HG02623 (cell line): ENCODE data around the gene COG5.
"Not testable (repeated sequence)": the region's sequence is repeated elsewhere in the genome, so short reads cannot be mapped to it uniquely, and the experiment has no call there.

Source experiments
- ATAC-seq: cut with Tn5 transposase; IDR thresholded peaks from one replicate; pipeline ENCODE4 v1.9.1; 2021; ENCODE audit warnings: moderate library complexity; ENCODE audit not compliant: unreplicated experiment

The COG5 gene

GRCh38 chr7:107580716-107581383 is 17.1 kb upstream of the COG5 start:
- no peak for ATAC-seq

GRCh38 chr7:107579885-107580715 is 16.4 kb upstream of the COG5 start, which contains the start of gene BCAP29:
TSS of gene BCAP29 (plus strand) at chr7:107580246. CDS start at chr7:107580773, 527 bp downstream.
- peak; percentile 93 for ATAC-seq

- ATAC-seq = no peak
Observed at GRCh38 chr7:107579554-107579884, 15.8 kb upstream of the COG5 start.

GRCh38 chr7:107573537-107573936 is 9.8 kb upstream of the COG5 start:
- no peak for ATAC-seq

GRCh38 chr7:107570298-107570697 is 6.6 kb upstream of the COG5 start:
- no peak for ATAC-seq

- ATAC-seq = no peak
Observed at GRCh38 chr7:107564553-107565298, 1.0 kb upstream of the COG5 start.

GRCh38 chr7:107563081-107563774 is 492 bp downstream of the COG5 start:
- ATAC-seq = peak; percentile 45

GRCh38 chr7:107560898-107561516 is 2.7 kb downstream of the COG5 start:
- ATAC-seq = no peak

GRCh38 chr7:107559864-107560263 is 3.9 kb downstream of the COG5 start:
- ATAC-seq = no peak

- no peak for ATAC-seq
Observed at GRCh38 chr7:107555893-107556292, 7.8 kb downstream of the COG5 start.

- ATAC-seq = no peak
Observed at GRCh38 chr7:107551936-107552335, 11.8 kb downstream of the COG5 start.

- no peak for ATAC-seq
Observed at GRCh38 chr7:107544848-107545591, 18.7 kb downstream of the COG5 start.

GRCh38 chr7:107543338-107543993 is 20.3 kb downstream of the COG5 start:
- no peak for ATAC-seq

GRCh38 chr7:107538001-107538400 is 25.7 kb downstream of the COG5 start:
- ATAC-seq = no peak

- ATAC-seq = not testable (repeated sequence)
Observed at GRCh38 chr7:107537228-107537627, 26.5 kb downstream of the COG5 start.

GRCh38 chr7:107534139-107534538 is 29.6 kb downstream of the COG5 start:
- ATAC-seq = no peak

- ATAC-seq = no peak
Observed at GRCh38 chr7:107530751-107531150, 33.0 kb downstream of the COG5 start.

GRCh38 chr7:107528461-107528860 is 35.3 kb downstream of the COG5 start:
- ATAC-seq = no peak

- ATAC-seq = no peak
Observed at GRCh38 chr7:107527196-107527595, 36.5 kb downstream of the COG5 start.
